PFSK-1 (cell line): ENCODE results near the gene RIMKLA.

ENCODE experiments used
- FOXP2 ChIP-seq: optimal IDR thresholded peaks from 2 replicates; pipeline ENCODE3; 2011; ENCODE audit warnings: borderline replicate concordance, control low read depth, inconsistent platforms; ENCODE audit not compliant: insufficient read depth; ENCODE audit errors: extremely low read length, extremely low read depth
- POLR2AphosphoS5 ChIP-seq: IDR thresholded peaks from 2 replicates; pipeline ENCODE4 v1.6.1; 2012; ENCODE audit warnings: low read depth, mild to moderate bottlenecking, control low read depth, low read length, moderate library complexity
- SIN3A ChIP-seq: IDR thresholded peaks from 2 replicates; pipeline ENCODE4 v1.6.1; 2012; ENCODE audit warnings: mild to moderate bottlenecking, low read length, moderate library complexity, borderline replicate concordance; ENCODE audit not compliant: insufficient read depth
- TAF1 ChIP-seq: IDR thresholded peaks from 2 replicates; pipeline ENCODE4 v1.6.1; 2012; ENCODE audit warnings: low read length, control low read depth, borderline replicate concordance; ENCODE audit not compliant: insufficient read depth
- TF ChIP-seq, protein P1 (sequence below), 2 experiments: IDR thresholded peaks; 2 replicates each; pipeline versions ENCODE4 v1.6.1 to v1.8.0; 2011 to 2012; ENCODE audit warnings: low read depth in 2 of 2, low read length in 2 of 2, control low read depth in 1 of 2, inconsistent platforms in 1 of 2, mild to moderate bottlenecking in 1 of 2, moderate library complexity in 1 of 2; ENCODE audit not compliant: insufficient read depth in 1 of 2

Gene RIMKLA

GRCh38 chr1:42432714-42433113, 52.1 kb downstream of the RIMKLA start:
- TF ChIP-seq FOXP2 (no peak), SIN3A (no peak), POLR2AphosphoS5 (no peak), TAF1 (no peak)
- TF ChIP-seq, protein P1, sequence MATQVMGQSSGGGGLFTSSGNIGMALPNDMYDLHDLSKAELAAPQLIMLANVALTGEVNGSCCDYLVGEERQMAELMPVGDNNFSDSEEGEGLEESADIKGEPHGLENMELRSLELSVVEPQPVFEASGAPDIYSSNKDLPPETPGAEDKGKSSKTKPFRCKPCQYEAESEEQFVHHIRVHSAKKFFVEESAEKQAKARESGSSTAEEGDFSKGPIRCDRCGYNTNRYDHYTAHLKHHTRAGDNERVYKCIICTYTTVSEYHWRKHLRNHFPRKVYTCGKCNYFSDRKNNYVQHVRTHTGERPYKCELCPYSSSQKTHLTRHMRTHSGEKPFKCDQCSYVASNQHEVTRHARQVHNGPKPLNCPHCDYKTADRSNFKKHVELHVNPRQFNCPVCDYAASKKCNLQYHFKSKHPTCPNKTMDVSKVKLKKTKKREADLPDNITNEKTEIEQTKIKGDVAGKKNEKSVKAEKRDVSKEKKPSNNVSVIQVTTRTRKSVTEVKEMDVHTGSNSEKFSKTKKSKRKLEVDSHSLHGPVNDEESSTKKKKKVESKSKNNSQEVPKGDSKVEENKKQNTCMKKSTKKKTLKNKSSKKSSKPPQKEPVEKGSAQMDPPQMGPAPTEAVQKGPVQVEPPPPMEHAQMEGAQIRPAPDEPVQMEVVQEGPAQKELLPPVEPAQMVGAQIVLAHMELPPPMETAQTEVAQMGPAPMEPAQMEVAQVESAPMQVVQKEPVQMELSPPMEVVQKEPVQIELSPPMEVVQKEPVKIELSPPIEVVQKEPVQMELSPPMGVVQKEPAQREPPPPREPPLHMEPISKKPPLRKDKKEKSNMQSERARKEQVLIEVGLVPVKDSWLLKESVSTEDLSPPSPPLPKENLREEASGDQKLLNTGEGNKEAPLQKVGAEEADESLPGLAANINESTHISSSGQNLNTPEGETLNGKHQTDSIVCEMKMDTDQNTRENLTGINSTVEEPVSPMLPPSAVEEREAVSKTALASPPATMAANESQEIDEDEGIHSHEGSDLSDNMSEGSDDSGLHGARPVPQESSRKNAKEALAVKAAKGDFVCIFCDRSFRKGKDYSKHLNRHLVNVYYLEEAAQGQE (IDR thresholded peaks at IDR 0.05; ENCODE audit: insufficient read depth in 1 of 2, low read depth in 2 of 2, low read length in 2 of 2): no peak

GRCh38 chr1:42433369-42433768, 52.8 kb downstream of the RIMKLA start:
- TF ChIP-seq, protein P1 (IDR thresholded peaks at IDR 0.05; ENCODE audit: insufficient read depth in 1 of 2, low read depth in 2 of 2, low read length in 2 of 2): no peak
- TF ChIP-seq SIN3A (no peak), TAF1 (no peak), POLR2AphosphoS5 (no peak), FOXP2 (no peak)

DNA sequence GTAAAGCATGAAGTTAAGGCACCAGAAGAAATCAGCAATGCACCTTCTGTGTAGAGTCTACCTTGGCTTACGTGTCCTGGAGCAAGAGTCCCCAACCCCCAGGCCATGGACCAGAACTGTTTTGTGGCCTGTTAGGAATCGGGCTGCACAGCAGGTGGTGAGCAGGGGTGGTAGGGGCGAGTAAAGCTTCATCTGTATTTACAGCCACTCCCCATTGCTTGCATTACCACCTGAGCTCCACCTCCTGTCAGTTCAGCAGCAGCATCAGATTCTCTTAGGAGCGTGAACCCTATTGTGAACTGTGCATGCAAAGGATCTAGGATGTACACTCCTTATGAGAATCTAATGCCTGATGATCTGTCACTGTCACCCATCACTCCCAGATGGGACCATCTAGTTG, 53.7 kb downstream of the RIMKLA start:
- no peak for TF ChIP-seq FOXP2
- TF ChIP-seq, protein P1 (IDR thresholded peaks at IDR 0.05; ENCODE audit: insufficient read depth in 1 of 2, low read depth in 2 of 2, low read length in 2 of 2): no peak
- no peak for TF ChIP-seq TAF1
- no peak for TF ChIP-seq SIN3A
- TF ChIP-seq POLR2AphosphoS5: no peak

DNA sequence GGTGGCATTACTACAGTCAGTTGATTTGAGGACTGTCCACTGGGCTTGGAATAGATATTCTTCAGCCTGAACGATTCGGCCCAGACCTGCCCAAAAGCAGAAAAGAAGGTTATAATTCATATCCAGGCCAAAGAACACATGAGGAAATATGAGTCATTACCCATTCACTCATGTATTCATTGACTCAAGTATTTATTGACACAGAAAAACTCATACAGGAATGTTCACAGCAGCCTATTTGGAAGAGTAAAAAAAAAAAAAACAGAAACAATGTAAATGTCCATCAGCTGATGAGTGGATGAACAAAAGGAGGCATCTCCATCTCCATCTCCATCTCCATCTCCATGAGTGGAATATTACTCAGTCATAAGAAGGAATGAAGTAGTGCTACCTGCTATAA, 59.3 kb downstream of the RIMKLA start:
- TF ChIP-seq SIN3A (no peak), POLR2AphosphoS5 (no peak), FOXP2 (no peak), TAF1 (no peak)
- TF ChIP-seq, protein P1 (IDR thresholded peaks at IDR 0.05; ENCODE audit: insufficient read depth in 1 of 2, low read depth in 2 of 2, low read length in 2 of 2): no peak

DNA sequence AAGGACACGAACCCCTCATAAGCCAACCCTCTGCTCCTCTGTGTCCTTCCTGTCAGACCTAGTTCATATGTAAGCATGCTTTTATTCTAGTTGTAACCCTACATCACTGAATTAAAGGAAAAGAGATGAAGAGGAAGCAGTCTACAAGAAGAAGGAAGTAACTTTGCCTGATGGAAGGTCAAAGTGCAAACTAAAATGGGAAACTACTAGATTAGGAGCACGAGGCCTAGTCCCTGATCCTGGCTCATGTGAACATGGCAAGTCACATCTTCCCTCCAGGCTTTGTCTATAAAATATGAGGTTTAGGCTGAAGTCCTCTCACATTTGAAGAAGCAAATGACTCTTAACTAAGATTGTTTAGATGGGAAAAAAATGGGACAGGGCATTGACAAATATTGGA, 62.1 kb downstream of the RIMKLA start:
- TF ChIP-seq FOXP2: no peak
- TF ChIP-seq, protein P1 (IDR thresholded peaks at IDR 0.05; ENCODE audit: insufficient read depth in 1 of 2, low read depth in 2 of 2, low read length in 2 of 2): no peak
- no peak for TF ChIP-seq POLR2AphosphoS5
- TF ChIP-seq SIN3A: no peak
- no peak for TF ChIP-seq TAF1
